Measurements from ENCODE around the gene ELN.

The ELN gene

GRCh38 chr7:74025146-74025545 is 2.8 kb upstream of the ELN start:
- no peak for DNase-seq (ENCODE audit: low read depth)

DNA sequence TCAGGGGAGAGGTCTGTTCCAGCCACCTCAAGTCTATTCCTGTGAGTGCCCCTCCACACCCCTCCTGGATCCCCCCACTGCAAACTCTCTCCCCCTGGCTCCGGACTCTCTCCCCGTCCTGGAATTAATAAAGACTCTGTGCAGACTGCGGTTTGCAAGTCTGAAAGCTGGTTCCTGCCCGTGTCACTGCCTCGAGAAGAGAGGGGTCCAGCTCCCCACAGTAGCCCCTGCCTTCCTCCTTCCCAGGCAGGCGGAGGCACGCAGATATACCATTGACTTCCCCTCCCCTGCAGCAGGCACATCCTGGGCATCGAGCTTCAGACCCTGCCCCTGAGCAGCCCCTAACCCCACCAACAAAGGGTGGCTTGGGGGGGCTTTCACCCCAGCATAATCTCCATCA is 2.2 kb upstream of the ELN start:
- no peak for DNase-seq (ENCODE audit: low read depth)

DNA sequence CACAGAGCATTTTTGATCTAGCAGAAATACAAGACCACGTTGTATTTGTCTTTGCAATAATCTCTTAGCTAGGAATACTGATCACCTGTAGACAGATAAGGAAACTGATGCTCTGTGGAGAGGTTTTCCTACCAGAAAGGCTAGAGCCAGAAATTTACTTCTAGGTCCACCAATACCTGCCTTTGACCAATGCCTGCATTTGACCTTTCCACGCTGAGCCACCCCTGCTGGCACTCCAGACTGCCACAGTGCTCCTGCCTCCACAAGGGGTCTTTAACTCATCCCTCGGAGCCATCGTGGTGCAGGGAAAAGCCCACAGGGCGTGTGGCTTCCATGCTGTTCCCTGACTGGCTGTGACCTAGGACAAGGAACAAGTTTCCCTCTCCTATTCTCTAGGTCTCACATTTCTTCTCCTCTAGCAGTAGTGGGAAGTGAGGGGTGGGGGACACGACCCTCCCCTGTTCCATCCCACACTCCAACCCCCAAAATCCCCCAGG is 1.5 kb upstream of the ELN start:
- DNase-seq (ENCODE audit: low read depth) = no peak

- peak; percentile 39 for DNase-seq (ENCODE audit: low read depth)
These were observed 880 bp upstream of the ELN start for GRCh38 chr7:74026903-74027682.

DNA sequence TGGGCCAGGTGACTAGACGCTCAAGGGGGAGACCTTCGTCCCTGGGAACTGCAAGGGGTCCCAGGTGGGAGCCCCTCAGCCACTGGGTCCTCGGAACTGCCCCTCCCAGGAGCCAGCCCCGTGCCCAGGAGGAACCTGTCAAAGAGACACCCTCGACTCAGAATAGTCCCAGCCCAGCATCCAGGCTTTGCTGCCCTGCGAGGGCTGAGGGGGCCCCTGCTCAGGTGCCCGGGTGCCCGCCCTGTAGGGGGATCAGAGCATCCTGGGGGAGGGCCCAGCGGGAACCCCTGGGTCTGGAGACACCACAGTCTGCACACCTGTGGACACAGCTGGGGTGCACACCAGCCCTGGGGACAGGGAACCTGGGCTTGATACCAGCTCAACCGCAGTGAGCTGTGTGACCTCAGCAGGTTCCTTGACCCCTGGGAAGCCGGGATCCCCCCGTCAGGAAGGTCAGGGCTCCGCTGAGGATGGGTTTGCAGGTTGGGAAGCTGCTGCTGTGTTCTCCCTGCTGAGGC is 407 bp downstream of the ELN start:
- no peak for DNase-seq (ENCODE audit: low read depth)

DNA sequence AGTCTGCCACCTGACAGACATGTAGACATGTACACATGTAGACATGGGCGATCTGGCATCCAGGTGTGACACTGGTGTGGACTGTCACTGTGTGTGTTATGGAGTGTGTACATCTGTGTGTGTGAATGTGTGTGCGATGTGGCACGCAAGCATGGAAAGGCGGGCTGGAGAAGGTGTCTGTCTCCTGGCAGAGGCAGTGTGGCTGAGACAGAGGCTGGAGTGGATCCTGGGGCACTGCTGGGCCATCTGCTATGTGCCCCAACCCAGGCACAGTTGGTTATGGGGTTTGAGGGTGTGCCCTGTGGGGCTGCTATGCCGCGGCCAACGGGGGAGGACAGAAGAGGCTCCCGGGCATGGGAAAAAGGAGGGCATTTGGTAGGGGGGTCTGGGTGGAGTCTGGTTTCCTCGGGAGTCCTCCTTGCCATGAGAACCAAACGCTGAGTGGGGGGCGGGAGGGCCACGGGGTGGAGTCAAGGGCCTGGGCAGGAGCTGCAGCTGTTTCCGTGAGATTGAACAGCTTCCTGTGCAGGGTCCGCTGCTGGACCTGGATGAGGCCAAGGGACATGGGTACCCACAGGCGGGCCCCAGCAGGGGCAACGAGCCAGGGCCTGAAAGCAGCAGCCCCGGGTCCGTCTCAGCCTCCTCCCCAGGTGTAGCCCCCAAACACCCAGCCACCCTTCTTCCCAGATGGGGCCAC is 1.3 kb downstream of the ELN start:
- DNase-seq (ENCODE audit: low read depth) = no peak

GRCh38 chr7:74029991-74030415 is 2.0 kb downstream of the ELN start:
- no peak for DNase-seq (ENCODE audit: low read depth)

DNA sequence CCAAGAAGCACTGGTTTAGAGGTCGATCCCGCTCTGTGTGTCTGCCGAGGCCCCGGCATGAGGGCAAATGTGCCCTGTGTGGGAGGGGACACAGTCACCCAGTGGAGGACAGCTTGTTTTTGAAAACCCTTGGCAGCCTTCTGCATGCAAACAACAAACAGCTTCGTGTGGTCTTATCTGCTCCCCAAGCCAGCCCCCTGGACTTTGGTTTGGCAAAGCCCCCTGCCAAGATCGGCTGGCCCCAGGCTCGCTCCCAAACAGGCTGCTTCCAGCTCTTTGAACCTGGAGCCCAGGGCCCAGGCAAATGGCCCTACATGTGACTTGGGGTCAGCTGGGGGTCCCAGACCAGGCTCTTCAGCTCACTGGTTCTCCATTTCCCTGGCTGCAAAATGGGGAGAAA is 2.9 kb downstream of the ELN start:
- no peak for DNase-seq (ENCODE audit: low read depth)

DNA sequence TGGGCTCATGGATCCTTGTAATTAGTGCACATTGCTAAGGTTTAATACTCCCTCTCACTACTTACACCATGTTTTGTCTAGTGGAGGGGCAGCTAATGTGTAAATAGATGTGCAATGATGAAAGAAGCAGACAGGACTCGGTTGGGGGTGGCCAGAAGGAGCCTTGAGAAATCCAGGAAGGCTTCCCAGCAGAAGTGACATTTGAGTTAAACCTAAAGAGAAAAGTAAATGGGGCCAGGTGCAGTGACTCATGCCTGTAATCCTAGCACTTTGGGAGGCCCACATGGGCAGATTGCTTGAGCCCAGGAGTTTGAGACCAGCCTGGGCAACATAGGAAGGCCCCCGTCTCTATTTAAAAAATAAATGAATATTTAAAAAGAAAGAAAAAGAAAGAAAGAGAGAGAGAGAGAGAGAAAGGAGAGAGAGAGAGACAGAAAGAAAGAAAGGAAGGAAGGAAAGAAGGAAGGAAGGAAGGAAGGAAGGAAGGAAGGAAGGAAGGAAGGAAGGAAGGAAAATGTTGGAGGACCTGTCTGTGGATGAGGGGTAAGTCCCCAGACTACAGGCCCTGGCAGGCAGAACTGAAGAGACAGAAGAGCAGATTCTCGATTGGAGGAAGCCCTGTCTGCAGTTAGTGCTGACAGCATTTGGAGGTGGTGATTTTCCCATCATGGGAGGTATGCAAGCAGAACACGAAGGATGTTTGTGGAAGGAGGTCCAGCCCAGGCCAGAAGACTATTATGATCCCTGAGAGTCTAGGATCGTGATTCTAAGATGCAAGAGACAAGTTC is 3.6 kb downstream of the ELN start:
- no peak for DNase-seq (ENCODE audit: low read depth)

DNA sequence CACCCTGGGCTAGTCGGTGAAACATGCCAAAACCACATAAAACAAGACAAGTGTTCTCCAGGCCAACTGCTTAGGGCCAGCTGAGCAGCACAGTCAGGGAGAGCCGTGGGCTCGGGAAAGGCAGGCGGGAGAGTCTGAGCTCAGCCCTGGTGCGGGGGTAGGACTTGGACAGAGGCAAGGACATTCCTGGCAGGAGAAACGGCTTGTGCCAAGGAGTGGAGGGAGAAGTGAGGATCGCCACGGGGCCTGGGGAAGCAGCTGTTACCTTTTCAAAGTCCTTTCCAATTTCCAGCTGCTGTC is 4.2 kb downstream of the ELN start:
- DNase-seq (ENCODE audit: low read depth) = no peak

DNA sequence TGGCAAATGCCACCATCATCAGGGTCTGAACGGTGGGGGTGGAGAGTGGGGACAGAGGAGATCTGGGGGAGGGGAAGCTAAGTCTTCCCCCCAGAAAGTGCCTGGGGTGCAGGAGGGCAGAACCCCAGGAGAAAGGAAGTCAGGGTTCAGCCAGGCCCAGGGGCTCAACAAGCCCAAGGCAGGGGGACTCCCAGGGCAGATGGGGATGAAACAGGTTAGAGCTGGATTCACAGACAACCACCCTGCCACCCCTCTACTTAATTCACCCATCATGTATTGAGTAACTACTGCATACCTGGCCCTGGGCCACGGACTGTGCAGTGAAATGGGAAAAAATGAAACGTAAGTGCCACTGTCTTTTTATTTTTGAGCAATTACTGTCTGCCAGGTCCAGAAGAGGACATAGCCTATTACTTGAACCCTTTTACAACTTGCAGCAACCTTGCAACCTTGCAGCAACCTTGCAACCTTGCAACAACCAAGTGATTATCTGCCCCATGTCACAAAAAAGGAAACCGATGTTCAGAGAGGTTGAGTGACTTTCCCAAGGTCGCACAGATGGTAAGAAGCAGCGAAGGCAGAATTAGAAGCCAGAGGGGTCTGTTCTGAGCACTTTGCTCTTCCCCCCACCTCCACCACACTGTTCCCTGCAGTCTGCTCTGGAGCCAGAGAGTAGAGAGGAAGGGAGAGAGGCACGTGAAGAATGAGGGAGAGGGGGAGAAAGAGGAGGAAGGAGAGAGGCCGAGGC is 4.8 kb downstream of the ELN start:
- no peak for DNase-seq (ENCODE audit: low read depth)

DNA sequence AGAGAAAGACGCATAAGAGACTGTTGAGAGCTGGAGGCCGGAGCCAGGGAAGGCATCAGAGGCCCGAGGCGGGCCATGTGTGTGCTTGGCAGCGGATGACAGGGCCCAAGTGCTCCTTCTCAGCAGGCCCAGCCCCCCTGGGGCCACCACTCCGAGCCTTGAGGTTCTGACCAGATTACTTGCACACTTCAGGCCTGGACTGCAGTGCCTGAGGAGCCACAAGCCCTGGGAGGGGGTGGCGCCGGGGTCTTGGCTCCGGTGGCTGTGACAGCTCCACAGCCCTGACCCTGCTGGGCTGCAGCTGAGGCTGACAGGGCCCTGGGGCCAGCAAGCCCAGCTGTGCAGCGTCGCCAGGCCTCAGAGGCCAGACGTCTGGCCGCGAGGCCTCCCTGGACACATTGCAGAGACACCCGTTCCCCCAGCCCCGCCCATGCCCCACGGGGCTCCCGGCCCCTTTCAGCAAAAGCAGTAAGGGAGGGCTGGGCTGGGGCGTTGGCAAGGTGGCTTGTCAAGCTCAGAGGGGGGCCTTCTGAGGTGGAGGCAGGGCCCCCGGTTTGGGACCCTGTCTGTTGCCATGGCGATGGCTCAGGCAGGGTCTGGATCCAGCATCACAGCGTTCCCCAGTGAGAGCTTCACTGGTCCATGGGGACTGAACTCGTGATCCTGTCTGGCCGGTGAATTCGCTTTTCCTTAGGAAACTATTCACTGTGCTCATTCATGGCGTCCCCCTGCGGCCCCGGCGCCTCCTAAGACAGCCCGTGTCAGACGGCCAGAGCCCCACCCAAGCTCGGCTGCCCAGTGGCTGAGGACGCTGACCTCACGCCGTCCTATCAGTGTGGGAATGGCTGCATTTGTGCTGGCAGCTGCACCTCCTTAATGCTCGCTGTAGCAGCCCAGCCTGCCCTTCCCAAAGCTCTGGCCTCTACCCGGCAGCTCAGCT is 5.7 kb downstream of the ELN start:
- no peak for DNase-seq (ENCODE audit: low read depth)

DNA sequence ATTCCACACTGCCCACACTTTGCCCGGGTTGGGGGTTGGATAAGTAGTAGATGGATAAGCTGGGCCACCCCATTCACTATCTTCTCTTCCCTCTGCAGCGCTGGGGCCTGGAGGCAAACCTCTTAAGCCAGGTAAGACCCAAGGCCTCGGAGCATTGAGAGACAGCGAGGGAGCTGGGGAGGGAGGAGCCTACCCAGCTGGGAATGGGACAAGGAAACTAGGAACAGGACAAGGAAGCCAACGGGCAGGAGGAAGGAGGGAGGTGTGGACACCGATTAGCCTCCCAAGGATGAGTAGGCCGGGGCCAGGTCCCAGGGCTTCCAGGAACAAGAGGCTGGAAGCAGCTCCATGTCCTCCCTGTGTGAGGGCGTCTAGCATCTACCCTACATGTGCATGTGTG is 9.6 kb downstream of the ELN start:
- DNase-seq (ENCODE audit: low read depth) = no peak

DNA sequence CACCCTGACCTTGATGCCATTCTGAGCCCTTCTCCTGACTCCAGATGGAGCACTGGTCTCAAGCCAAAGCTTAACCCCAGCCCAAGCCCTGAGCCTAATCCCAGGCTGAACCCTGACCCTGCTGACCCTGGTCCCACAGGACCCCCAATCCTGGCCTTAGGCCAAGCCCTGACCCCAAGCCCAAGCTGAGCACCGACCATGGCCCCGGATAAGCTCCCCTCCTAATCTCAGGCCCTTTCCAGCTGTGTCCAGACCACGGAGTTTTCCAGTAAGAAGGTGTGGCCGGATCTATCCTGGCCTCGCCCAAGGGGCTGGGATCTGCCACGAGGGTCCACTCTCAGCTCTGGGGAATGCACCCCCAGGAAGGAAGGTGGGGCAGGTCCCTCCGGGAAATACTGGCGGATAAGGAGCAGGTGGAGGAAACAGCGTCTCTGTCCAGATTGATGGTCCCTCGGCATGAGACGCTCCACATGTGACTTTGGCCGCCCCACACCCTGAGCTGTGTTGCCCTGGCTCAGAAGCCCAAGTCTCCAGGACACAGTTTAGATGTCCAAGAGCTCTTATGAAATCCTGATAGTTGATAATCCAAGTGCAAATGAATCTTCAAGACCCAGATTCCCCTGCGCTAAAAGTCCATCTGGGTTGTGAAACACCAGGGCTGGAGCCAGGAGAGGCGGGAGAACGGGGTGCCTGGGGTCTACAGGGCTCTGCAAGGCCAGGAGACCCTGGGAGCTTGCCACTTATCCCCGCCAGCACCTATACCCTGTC is 10.4 kb downstream of the ELN start:
- no peak for DNase-seq (ENCODE audit: low read depth)

DNA sequence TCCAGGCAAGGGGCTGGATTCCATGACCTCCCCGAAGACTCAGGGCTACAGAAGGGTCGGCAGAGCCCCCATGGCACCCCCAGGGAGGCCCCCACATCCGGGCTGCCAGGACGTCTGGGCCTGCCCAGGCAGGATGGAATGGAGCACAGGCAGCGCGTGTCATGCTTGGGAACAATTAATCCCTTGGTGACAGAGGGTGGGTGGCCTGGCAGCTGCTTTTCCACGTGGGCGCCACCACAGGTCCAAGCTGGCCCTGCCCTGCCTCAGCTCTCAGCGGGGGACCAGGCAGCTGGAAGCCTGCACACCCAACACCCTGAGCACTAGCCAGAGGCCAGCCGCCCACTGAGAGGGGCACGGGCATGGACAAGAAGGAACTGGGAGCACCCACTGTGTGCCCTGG is 11.4 kb downstream of the ELN start:
- DNase-seq (ENCODE audit: low read depth) = no peak

GRCh38 chr7:74040101-74040790 is 12.3 kb downstream of the ELN start:
- DNase-seq (ENCODE audit: low read depth) = no peak

DNA sequence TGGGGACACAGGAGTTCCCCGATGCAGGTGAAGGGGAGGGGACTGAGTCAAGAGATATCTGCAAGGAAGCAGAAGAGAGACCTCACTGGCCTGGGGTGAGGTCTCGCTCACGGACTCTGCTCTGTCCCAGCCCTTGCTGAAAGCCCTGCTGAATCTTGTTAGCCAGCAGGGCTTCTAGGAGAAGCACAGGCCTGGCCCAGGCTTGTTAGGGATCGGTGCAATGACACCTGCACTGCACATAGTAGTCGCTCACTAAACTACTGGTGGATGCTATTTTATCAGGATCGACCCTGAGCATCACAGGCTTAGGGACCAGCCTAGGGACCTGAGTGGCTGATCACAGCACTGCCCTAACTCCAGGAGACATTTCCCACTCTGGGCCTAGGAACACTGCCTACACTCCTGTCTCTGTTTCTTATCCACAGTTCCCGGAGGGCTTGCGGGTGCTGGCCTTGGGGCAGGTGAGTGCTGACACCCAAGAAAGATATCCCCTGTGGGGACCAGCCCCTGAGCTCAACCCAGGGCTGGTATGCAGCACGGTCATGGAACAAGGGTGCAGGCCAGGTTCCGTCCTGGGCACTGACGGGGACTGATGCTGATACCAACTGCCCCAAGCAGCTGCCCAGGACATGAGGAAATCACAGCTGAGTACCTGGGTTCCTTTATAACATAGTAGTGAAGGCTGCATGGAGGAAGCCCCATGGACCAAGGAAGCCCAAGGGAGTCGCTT is 13.0 kb downstream of the ELN start:
- no peak for DNase-seq (ENCODE audit: low read depth)

- no peak for DNase-seq (ENCODE audit: low read depth)
These were observed 15.0 kb downstream of the ELN start for GRCh38 chr7:74042746-74043522.

Data from stimulated activated CD8-positive, alpha-beta memory T cell treated with anti-CD3 and anti-CD28 coated beads, Interleukin-15, amount 100 ng/mL, for 24 hours (primary cell).